GM18907 (cell line): ENCODE measurements around the gene RPL28.
"Not testable (repeated sequence)": the region's sequence is repeated elsewhere in the genome, so short reads cannot be mapped to it uniquely, and the experiment has no call there.

ENCODE experiments used
- ATAC-seq: cut with Tn5 transposase; IDR thresholded peaks from one replicate; pipeline ENCODE4 v1.9.1; 2021; ENCODE audit warnings: mild to moderate bottlenecking, moderate library complexity; ENCODE audit not compliant: unreplicated experiment

The RPL28 gene

GRCh38 chr19:55391191-55391670, 5.5 kb downstream of the RPL28 start:
- no peak for ATAC-seq

- ATAC-seq: no peak
Observed at GRCh38 chr19:55391702-55392615, 6.2 kb downstream of the RPL28 start.

- ATAC-seq: no peak
Observed at GRCh38 chr19:55392820-55393761, 7.4 kb downstream of the RPL28 start.

DNA sequence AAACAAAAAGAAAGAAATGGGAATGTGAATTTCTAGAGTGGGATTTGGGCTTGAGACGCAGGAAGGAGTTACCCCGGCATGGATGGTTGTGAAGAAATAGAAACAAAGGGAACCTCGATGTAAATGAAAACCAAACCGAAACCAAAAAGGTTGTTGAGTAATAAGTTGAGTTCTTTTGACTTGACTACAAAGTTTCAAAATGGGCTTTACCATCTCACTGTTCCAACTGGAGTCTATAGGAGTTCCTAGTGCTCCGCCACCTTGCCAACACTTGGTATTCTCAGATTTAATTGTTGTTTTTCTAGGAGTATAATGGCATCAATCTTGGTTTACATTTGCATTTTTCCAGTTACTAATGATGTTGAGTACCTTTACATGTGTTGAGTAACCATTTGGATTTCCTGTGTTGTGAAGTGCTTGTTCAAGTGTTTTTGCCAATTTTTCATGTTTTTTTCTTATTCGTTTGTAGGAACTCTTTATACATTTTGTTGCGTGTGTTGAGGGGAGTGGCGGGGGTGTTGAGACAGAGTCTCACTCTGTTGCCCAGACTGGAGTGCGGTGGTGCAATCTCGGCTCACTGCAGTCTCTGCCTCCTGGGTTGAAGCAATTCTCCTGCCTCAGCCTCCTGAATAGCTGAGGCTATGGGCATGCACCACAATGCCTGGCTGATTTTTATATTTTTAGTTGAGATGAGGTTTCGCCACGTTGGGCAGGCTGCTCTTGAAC, 12.6 kb downstream of the RPL28 start:
- ATAC-seq: no peak

DNA sequence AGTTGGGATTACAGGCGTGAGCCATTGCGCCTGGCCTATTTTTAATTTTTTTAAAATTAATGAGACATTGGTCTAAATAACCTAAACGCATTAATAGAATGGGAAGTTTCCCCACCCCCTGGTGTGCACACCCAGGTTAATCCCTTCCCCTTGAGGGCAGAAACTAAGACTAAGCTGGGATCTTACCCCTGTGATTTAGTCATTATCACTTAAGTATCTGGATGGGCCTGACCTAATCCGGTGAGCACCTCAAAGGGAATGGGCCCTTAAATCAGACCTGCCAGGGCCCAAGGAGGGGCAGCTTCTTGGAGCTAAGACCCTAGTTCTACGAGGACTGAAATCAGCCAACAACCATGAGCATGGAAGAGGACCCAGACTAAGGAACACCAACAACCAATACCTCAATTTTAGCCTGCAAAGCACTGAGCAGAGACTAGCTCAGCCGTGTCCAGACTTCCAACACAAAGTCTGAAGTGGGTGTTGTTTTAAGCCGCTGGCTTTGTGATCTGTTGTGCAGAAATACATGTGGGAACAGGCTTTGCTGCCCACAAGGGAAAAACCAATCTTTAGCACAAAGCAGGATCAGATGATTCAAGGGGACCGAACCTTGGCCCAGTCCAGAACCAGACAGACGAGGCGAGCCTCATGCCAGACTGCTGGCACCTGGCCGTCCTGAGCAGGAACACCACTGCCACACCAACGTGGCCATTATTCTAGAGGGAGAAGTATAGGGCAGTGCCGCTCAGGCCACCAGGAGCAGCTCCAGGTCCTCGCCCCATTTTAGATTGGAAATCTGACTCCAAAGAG, 14.8 kb downstream of the RPL28 start:
- no peak for ATAC-seq

- not testable (repeated sequence) for ATAC-seq
Observed at GRCh38 chr19:55401390-55401789, 15.7 kb downstream of the RPL28 start.

GRCh38 chr19:55402509-55402908, 16.8 kb downstream of the RPL28 start:
- no peak for ATAC-seq

DNA sequence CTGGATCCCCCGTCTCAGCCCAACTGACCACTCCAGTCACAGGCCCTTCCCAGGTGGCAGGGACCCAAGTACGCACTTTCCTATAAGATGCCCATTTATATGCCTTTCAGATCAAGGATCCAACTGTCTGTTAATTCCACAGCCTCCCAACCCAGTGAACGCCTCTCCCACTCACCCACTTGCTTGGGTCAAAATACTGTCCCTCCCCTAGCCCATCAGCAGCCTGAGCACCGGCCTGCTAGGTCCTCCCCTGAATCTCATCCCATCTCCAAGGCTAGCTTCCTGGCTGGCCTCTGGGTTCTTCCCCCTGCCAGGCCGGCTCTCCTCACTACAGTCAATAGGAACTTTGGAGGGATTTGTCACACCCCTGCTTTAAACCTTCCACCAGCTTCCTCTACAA, 19.9 kb downstream of the RPL28 start:
- no peak for ATAC-seq

DNA sequence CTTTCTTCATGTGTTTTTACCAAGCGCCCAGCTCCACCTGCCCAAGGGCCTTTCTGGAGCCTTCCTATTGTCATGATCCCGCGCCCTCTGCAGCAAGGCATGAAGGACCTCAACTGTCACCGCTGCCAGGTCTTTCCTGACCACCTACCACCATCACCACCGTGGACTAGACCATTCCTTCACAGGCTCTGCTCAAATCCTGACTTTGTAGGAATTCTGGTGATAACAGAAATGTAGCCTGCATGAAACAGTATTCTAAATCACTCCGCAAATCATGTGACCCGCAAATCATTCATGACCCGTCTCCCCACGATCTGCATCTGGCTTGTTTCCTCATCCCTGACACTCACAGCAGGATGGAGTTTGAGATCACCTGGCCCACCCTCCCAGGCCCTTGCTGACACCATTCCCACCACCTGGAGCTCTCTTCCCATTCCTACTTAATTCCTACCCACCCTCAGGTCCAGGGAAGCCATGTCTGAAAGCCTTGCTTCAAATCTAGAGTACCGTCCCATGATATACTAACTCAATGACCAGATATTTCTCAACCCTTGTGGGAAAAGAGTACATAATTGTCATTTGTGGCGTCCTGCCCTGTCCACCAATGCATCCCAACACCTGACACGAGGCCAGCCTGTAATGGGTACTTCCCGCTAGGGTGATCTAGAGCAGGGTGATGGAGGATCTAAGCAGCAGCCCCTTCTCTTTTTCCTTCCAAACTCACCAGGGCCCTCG, 20.5 kb downstream of the RPL28 start:
- no peak for ATAC-seq

GRCh38 chr19:55406826-55407549, 21.3 kb downstream of the RPL28 start:
- ATAC-seq: no peak

DNA sequence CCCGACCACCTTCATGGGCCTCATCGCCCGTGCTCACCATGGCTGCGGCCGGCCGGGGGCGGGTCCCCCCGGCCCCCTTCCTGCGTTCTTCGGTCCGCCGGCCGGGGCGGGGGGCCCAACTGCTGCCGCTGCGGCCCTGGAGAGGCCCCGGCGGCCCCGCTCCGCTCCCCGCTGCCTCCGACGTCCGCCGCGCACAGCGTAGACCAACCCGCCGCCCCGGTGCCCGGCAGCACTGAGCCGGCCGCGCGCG, 21.7 kb downstream of the RPL28 start, which contains the start of gene UBE2S:
Gene UBE2S, minus strand, starts transcription at position 239 of the 250 bp plus-strand sequence. Its CDS starts 199 bp downstream, at position 40.
- peak; percentile 28 for ATAC-seq

DNA sequence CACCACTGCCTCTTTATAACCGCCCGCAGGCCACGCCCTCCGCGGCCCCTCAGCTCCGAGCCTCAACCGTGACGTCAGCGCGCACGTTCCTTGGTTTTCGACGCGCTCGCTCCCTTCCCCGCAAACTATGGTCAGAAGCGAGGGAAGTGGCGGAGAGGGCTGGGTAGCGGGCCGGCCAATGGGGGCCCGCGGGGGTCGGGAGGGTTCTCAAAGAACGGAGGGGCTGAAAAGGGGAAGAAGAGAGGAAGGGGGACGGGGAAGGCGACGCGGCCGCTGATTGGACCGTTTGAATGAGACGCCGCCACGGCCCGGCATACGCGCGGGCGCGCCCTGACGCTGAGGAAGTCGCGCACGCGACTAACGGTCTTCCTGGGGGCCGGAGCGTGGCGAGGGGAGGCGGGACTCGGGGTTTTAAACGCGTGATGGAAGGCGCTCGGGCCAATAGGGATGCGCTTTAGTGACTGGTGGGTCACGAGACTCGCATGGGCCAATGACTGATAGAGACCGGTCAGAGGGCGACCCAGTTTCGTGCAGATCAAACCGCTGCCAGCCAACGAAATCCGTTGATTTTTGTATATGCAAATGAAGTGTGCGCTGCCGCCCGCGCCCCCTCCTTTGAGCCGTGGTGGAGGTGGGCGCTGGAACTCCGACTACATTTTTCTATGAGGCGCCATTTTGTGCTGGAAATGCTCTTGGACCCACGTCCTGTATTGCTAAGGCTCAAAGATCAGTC, 22.2 kb downstream of the RPL28 start:
- peak; percentile 86 for ATAC-seq

GRCh38 chr19:55408533-55408872, 22.8 kb downstream of the RPL28 start:
- no peak for ATAC-seq

DNA sequence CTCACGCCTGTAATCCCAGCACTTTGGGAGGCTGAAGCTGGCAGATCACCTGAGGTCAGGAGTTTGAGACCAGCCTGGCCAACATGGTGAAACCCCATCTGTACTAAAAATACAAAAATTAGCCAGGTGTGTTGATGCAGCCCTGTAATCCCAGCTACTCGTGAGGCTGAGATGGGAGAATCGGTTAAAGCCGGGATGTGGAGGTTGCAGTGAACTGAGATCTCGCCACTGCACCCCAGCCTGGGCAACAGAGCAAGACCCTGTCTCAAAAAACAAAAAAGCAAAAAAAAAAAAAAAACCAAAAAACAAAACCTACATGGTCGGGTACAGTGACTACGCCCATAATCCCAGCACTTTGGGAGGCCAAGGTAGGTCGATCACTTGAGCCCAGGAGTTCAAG, 23.4 kb downstream of the RPL28 start:
- ATAC-seq: not testable (repeated sequence)

- no peak for ATAC-seq
Observed at GRCh38 chr19:55410168-55410567, 24.4 kb downstream of the RPL28 start.

- no peak for ATAC-seq
Observed at GRCh38 chr19:55418185-55418584, 32.5 kb downstream of the RPL28 start.

- ATAC-seq: no peak
Observed at GRCh38 chr19:55419103-55419502, 33.4 kb downstream of the RPL28 start.

GRCh38 chr19:55419624-55420236, 34.0 kb downstream of the RPL28 start:
- no peak for ATAC-seq
